Neural cell (in vitro differentiated cells): Measurements from ENCODE around the gene ZC4H2.

Experiments used
- EP300 ChIP-seq: fragments of 450-650 bp; conservative IDR thresholded peaks from 2 replicates; pipeline ENCODE4 v1.6.1; 2014; ENCODE audit warnings: antibody characterized with exemption, mild to moderate bottlenecking, moderate library complexity; ENCODE audit not compliant: poor library complexity, severe bottlenecking
- EZH2 ChIP-seq: fragments of 200-600, 300-800 bp; shearing (Covaris generic), sonication (generic); IDR thresholded peaks from 2 replicates; pipeline ENCODE4 v1.6.1; 2014; ENCODE audit warnings: antibody characterized with exemption, low read length, borderline replicate concordance, mild to moderate bottlenecking; ENCODE audit not compliant: insufficient read depth, poor library complexity, severe bottlenecking
- POLR2AphosphoS5 ChIP-seq: IDR thresholded peaks from 2 replicates; pipeline ENCODE4 v1.6.1; 2012
- TF ChIP-seq, protein P1 (sequence below): fragments of 450-650 bp; IDR thresholded peaks from 2 replicates; pipeline ENCODE4 v1.5.1; 2014; ENCODE audit warnings: antibody characterized with exemption, mild to moderate bottlenecking, moderate library complexity; ENCODE audit not compliant: poor library complexity, severe bottlenecking
- TF ChIP-seq, protein P2 (sequence below): IDR thresholded peaks from 2 replicates; pipeline ENCODE4 v1.6.1; 2012; ENCODE audit warnings: borderline replicate concordance

DNA sequence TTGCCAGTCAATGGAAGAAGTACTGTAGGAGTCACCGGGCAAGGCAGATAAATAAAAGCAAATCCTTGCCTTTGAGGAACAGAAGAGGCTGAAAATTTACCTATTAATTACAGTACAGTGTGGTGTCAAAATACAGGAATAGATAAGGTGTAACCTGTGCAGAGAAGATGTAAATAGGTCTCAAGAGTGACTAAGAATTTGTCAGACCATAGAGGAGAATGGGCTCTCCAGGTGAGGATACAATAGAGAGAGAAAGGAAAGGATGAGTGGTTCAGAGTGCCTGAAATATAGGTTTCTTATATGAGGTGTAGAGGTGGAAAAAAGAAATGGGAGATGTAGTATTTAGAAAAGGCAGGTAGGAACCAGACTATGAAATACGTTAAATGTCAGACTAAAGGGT lies 801 bp upstream of the ZC4H2 start:
- TF ChIP-seq, protein P1, sequence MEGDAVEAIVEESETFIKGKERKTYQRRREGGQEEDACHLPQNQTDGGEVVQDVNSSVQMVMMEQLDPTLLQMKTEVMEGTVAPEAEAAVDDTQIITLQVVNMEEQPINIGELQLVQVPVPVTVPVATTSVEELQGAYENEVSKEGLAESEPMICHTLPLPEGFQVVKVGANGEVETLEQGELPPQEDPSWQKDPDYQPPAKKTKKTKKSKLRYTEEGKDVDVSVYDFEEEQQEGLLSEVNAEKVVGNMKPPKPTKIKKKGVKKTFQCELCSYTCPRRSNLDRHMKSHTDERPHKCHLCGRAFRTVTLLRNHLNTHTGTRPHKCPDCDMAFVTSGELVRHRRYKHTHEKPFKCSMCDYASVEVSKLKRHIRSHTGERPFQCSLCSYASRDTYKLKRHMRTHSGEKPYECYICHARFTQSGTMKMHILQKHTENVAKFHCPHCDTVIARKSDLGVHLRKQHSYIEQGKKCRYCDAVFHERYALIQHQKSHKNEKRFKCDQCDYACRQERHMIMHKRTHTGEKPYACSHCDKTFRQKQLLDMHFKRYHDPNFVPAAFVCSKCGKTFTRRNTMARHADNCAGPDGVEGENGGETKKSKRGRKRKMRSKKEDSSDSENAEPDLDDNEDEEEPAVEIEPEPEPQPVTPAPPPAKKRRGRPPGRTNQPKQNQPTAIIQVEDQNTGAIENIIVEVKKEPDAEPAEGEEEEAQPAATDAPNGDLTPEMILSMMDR, result no peak
- TF ChIP-seq EZH2 (no peak), EP300 (no peak), POLR2AphosphoS5 (no peak)
- TF ChIP-seq, protein P2, sequence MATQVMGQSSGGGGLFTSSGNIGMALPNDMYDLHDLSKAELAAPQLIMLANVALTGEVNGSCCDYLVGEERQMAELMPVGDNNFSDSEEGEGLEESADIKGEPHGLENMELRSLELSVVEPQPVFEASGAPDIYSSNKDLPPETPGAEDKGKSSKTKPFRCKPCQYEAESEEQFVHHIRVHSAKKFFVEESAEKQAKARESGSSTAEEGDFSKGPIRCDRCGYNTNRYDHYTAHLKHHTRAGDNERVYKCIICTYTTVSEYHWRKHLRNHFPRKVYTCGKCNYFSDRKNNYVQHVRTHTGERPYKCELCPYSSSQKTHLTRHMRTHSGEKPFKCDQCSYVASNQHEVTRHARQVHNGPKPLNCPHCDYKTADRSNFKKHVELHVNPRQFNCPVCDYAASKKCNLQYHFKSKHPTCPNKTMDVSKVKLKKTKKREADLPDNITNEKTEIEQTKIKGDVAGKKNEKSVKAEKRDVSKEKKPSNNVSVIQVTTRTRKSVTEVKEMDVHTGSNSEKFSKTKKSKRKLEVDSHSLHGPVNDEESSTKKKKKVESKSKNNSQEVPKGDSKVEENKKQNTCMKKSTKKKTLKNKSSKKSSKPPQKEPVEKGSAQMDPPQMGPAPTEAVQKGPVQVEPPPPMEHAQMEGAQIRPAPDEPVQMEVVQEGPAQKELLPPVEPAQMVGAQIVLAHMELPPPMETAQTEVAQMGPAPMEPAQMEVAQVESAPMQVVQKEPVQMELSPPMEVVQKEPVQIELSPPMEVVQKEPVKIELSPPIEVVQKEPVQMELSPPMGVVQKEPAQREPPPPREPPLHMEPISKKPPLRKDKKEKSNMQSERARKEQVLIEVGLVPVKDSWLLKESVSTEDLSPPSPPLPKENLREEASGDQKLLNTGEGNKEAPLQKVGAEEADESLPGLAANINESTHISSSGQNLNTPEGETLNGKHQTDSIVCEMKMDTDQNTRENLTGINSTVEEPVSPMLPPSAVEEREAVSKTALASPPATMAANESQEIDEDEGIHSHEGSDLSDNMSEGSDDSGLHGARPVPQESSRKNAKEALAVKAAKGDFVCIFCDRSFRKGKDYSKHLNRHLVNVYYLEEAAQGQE, result no peak
